HCT116 (cell line): Measurements from ENCODE around the gene PRUNE1. TPM values are rescaled to one million over a fixed set of nuclear protein-coding genes. Genes with fewer than 3 reads are reported as not detected.

Experiments
- ATAC-seq: fragments of 200-7000 bp; cut with Tn5 transposase; 2 replicates; pipeline ENCODE4 v1.9.1; 2020; ENCODE audit warnings: mild to moderate bottlenecking, moderate library complexity
- BruUV-seq: library from RNA; stranded (reverse); fragments of 400-500 nt; replicated peaks from 2 replicates; lab custom pipeline; 2021; lab: Mats Ljungman, UMichigan
- CTCF ChIA-PET: fragments of 300-600 bp; sonication (Branson Sonifier 250); formaldehyde crosslinking; loops from one replicate; lab custom pipeline; 2021; ENCODE audit warnings: antibody characterized with exemption; lab: Charles Lee
- POLR2A ChIA-PET: fragments of 300-600, 350-600 bp; sonication (Branson Sonifier 250); formaldehyde crosslinking; loops from one replicate; lab custom pipeline; 2021; ENCODE audit warnings: antibody characterized with exemption; lab: Charles Lee
- RAD21 ChIA-PET, 2 experiments: fragments of 300-600 bp; sonication (Branson Sonifier 250); formaldehyde crosslinking; loops; one replicate each; lab custom pipeline; 2023; ENCODE audit warnings: low total read pairs in 2 of 2; ENCODE audit not compliant: uncharacterized antibody in 2 of 2, unreplicated experiment in 2 of 2, low non-redundant PET in 1 of 2; lab: Charles Lee
- DNase-seq: peaks from one replicate; pipeline ENCODE4 v3.0.0-alpha.2; 2010; ENCODE audit warnings: low read depth, low spot score
- H2AFZ ChIP-seq: fragments of 200-600 bp; shearing (Covaris generic), sonication (generic); 2 replicates; pipeline ENCODE4 v1.6.1; 2017; ENCODE audit warnings: low read depth, mixed run types, mixed read lengths, antibody characterized with exemption, low read length; ENCODE audit not compliant: poor library complexity, severe bottlenecking
- H3K27ac ChIP-seq: 2 replicates; pipeline ENCODE4 v1.5.1; 2012; ENCODE audit warnings: low read depth, low read length
- H3K27me3 ChIP-seq: fragments of 200-600 bp; sonication (generic); 2 replicates; pipeline ENCODE4 v1.6.1; 2016; ENCODE audit warnings: mixed run types, low read length, mixed read lengths; ENCODE audit not compliant: insufficient read depth
- H3K36me3 ChIP-seq, 2 experiments: fragments of 200-500 bp in 1 of 2; fragments of 200-600 bp in 1 of 2; sonication (Bioruptor generic) in 1 of 2; sonication (generic) in 1 of 2; 2 replicates each; pipeline versions ENCODE4 v1.5.1 to v1.6.1; 2014 to 2016; ENCODE audit warnings: low read length in 2 of 2, inconsistent platforms in 1 of 2, mixed read lengths in 1 of 2, mixed run types in 1 of 2; ENCODE audit not compliant: insufficient read depth in 2 of 2, control insufficient read depth in 1 of 2
- H3K4me1 ChIP-seq, 2 experiments: fragments of 200-600 bp in 1 of 2; sonication (generic) in 1 of 2; 2 replicates each; pipeline versions ENCODE4 v1.5.1 to v1.6.1; 2012 to 2017; ENCODE audit warnings: low read length in 2 of 2, inconsistent platforms in 1 of 2, mild to moderate bottlenecking in 1 of 2, mixed read lengths in 1 of 2, mixed run types in 1 of 2, moderate library complexity in 1 of 2; ENCODE audit not compliant: insufficient read depth in 2 of 2, control insufficient read depth in 1 of 2
- H3K4me2 ChIP-seq: fragments of 200-600 bp; sonication (generic); 2 replicates; pipeline ENCODE4 v1.6.1; 2017; ENCODE audit warnings: mixed run types, low read length, mixed read lengths
- H3K4me3 ChIP-seq, 2 experiments: fragments of 200-600 bp in 1 of 2; sonication (generic) in 1 of 2; replicated peaks in 1 of 2; 2 replicates each; pipeline ENCODE4 v1.5.1; 2011 to 2016; ENCODE audit warnings: low read length in 2 of 2, control low read depth in 1 of 2, low read depth in 1 of 2, mild to moderate bottlenecking in 1 of 2, mixed read lengths in 1 of 2, mixed run types in 1 of 2
- H3K79me2 ChIP-seq: fragments of 200-600 bp; sonication (generic); 2 replicates; pipeline ENCODE4 v1.6.1; 2017; ENCODE audit warnings: mild to moderate bottlenecking, mixed run types, low read length, moderate library complexity, mixed read lengths; ENCODE audit not compliant: insufficient read depth
- H3K9ac ChIP-seq: fragments of 200-600 bp; sonication (generic); 2 replicates; pipeline ENCODE4 v1.6.1; 2016; ENCODE audit warnings: low read length, mixed read lengths
- H3K9me2 ChIP-seq: fragments of 200-600 bp; sonication (generic), shearing (Covaris generic); 2 replicates; pipeline ENCODE4 v1.6.1; 2017; ENCODE audit warnings: mixed run types, mild to moderate bottlenecking, moderate library complexity; ENCODE audit not compliant: insufficient read depth
- H3K9me3 ChIP-seq, 2 experiments: fragments of 200-500 bp in 1 of 2; fragments of 200-600 bp in 1 of 2; sonication (Bioruptor generic) in 1 of 2; sonication (generic) in 1 of 2; 2 replicates each; pipeline ENCODE4 v1.6.1; 2014 to 2017; ENCODE audit warnings: low read length in 2 of 2, mixed read lengths in 2 of 2, inconsistent platforms in 1 of 2, low read depth in 1 of 2, mild to moderate bottlenecking in 1 of 2, mixed run types in 1 of 2, moderate library complexity in 1 of 2; ENCODE audit not compliant: control insufficient read depth in 1 of 2, insufficient read depth in 1 of 2
- H4K20me1 ChIP-seq: fragments of 200-600 bp; sonication (generic), shearing (Covaris generic); 2 replicates; pipeline ENCODE4 v1.6.1; 2017; ENCODE audit warnings: mixed run types, mild to moderate bottlenecking, moderate library complexity; ENCODE audit not compliant: insufficient read depth
- CTCF ChIP-seq, 3 experiments: fragments of 200-600 bp in 1 of 3; sonication (generic) in 1 of 3; IDR thresholded peaks in 2 of 3; conservative IDR thresholded peaks in 1 of 3; 2 replicates each; pipeline ENCODE4 v1.5.1; 2012 to 2017; ENCODE audit warnings: low read depth in 2 of 3, low read length in 2 of 3, antibody characterized with exemption in 1 of 3, borderline replicate concordance in 1 of 3, control low read depth in 1 of 3, mild to moderate bottlenecking in 1 of 3, mixed read lengths in 1 of 3, mixed run types in 1 of 3, moderate library complexity in 1 of 3; ENCODE audit not compliant: insufficient read depth in 1 of 3
- EZH2phosphoT487 ChIP-seq: fragments of 200-600 bp; IDR thresholded peaks from 2 replicates; pipeline ENCODE4 v1.6.1; 2018; ENCODE audit warnings: antibody characterized with exemption, borderline replicate concordance
- TCF7L2 ChIP-seq: IDR thresholded peaks from 2 replicates; pipeline ENCODE4 v1.7.0; 2011; ENCODE audit warnings: borderline replicate concordance, inconsistent platforms; ENCODE audit not compliant: insufficient read depth, insufficient read length; ENCODE audit errors: extremely low read depth
- intact Hi-C: fragments of 100-400 bp; cut with micrococcal nuclease; formaldehyde crosslinking; loops from 2 replicates; pipeline ENCODE4 v1.10.0; 2022
- total RNA-seq: library from RNA; stranded (reverse); gene quantifications from one replicate; pipeline ENCODE4 v1.2.1, GENCODE V29; 2021; ENCODE audit not compliant: unreplicated experiment

Gene PRUNE1
- total RNA-seq, 1 experiment from 2014 or later = 20.2 TPM

GRCh38 chr1:150968491-150968890 lies 39.8 kb upstream of the PRUNE1 start (continued):
- TF ChIP-seq CTCF (IDR thresholded peaks at IDR 0.05 in 2 of 3, conservative IDR thresholded peaks at IDR 0.05 in 1 of 3; ENCODE audit: borderline replicate concordance in 1 of 3, insufficient read depth in 1 of 3, low read depth in 2 of 3, low read length in 2 of 3) = no peak

GRCh38 chr1:150969626-150970025 lies 38.6 kb upstream of the PRUNE1 start:
- POLR2A ChIA-PET = interaction anchor here (0.8 to 1.7 kb wide), 2 partner anchors 12 to 390 kb away, joined by 3 to 5 read pairs; partner anchors contain the start of genes ANXA9 and MCL1
- TF ChIP-seq TCF7L2 (no peak), EZH2phosphoT487 (no peak)
- Histone ChIP-seq H3K9ac (no peak overlapping the region), H3K36me3 (peaks cover 20 to 38% of the 10 kb centered on the region in 2 experiments), H2AFZ (no peak overlapping the region), H3K4me2 (no peak overlapping the region), H4K20me1 (0 out of 2 replicates have a peak, but pooled peaks cover 4% of the 10 kb centered on the region), H3K9me2 (no peaks in the 10 kb centered on the region), H3K4me3 (no peak overlapping the region), H3K27ac (no peak overlapping the region), H3K79me2 (peaks cover 63% of the 10 kb centered on the region), H3K27me3 (no peaks in the 10 kb centered on the region), H3K4me1 (peaks cover 21 to 28% of the 10 kb centered on the region in 2 experiments), H3K9me3 (no peaks in the 10 kb centered on the region)
- intact Hi-C loops = no loop called here
- RAD21 ChIA-PET = no interaction called here
- ATAC-seq (no peak), DNase-seq (no peak)
- BruUV-seq = no TSS peak
- CTCF ChIA-PET = interaction anchor here (1.9 kb wide), 1 partner anchor 11 kb away, joined by 4 read pairs; no protein-coding TSS in a partner anchor
